Kidney epithelial cell (primary cell): ENCODE results near the gene TSEN34. TPM values are rescaled to one million over a fixed set of nuclear protein-coding genes. Genes with fewer than 3 reads are reported as not detected.
"Not testable (repeated sequence)": the region's sequence is repeated elsewhere in the genome, so short reads cannot be mapped to it uniquely, and the experiment has no call there.

Source experiments
- DNase-seq: peaks from one replicate; pipeline ENCODE4 v3.0.0-alpha.2; 2010; ENCODE audit warnings: low read depth
- H3K27me3 ChIP-seq: 2 replicates; pipeline ENCODE4 v1.6.0; 2011; ENCODE audit warnings: low read length; ENCODE audit not compliant: control insufficient read depth, insufficient read depth
- H3K36me3 ChIP-seq: 2 replicates; pipeline ENCODE4 v1.5.1; 2011; ENCODE audit warnings: low read length; ENCODE audit not compliant: control insufficient read depth, insufficient read depth
- H3K4me3 ChIP-seq: 2 replicates; pipeline ENCODE4 v1.5.1; 2011; ENCODE audit warnings: low read depth, mild to moderate bottlenecking, control low read depth, low read length
- total RNA-seq: library from RNA; depleted of rRNA; stranded (reverse); fragments of >200 nt; gene quantifications from 2 replicates; pipeline ENCODE4 v1.2.3, GENCODE V29; 2015
- TF ChIP-seq, protein P1 (sequence below): IDR thresholded peaks from 2 replicates; pipeline ENCODE4 v1.5.1; 2011; ENCODE audit warnings: mild to moderate bottlenecking, moderate library complexity, low read length, control low read depth, inconsistent platforms; ENCODE audit not compliant: insufficient read depth, poor library complexity, severe bottlenecking

Gene TSEN34
- total RNA-seq, 1 donor from 2014 or later = 108 TPM

DNA sequence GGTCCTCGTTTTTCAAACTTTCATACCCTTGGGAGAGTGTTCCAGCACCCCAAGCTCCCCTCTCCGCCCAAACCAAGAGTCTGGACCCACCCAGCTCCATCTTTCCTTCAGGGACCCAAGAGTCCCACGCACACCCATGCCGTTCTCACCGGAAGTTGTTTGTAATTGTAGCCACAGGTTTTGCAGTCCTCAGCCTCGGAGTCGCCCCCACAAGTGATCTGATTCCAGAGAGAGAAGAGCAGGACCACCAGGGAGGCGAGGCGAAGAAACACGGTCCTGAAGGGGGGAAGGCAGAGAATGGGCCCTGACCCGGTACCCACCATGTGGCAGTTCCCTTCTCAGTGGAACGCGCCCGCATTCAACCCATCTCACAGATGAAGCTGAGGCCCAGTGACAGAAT, 28.2 kb upstream of the TSEN34 start:
- Histone ChIP-seq H3K27me3 (peaks cover 5% of the 10 kb centered on the region), H3K36me3 (no peaks in the 10 kb centered on the region), H3K4me3 (no peak overlapping the region)
- no peak for DNase-seq
- TF ChIP-seq, protein P1, sequence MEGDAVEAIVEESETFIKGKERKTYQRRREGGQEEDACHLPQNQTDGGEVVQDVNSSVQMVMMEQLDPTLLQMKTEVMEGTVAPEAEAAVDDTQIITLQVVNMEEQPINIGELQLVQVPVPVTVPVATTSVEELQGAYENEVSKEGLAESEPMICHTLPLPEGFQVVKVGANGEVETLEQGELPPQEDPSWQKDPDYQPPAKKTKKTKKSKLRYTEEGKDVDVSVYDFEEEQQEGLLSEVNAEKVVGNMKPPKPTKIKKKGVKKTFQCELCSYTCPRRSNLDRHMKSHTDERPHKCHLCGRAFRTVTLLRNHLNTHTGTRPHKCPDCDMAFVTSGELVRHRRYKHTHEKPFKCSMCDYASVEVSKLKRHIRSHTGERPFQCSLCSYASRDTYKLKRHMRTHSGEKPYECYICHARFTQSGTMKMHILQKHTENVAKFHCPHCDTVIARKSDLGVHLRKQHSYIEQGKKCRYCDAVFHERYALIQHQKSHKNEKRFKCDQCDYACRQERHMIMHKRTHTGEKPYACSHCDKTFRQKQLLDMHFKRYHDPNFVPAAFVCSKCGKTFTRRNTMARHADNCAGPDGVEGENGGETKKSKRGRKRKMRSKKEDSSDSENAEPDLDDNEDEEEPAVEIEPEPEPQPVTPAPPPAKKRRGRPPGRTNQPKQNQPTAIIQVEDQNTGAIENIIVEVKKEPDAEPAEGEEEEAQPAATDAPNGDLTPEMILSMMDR = no peak

DNA sequence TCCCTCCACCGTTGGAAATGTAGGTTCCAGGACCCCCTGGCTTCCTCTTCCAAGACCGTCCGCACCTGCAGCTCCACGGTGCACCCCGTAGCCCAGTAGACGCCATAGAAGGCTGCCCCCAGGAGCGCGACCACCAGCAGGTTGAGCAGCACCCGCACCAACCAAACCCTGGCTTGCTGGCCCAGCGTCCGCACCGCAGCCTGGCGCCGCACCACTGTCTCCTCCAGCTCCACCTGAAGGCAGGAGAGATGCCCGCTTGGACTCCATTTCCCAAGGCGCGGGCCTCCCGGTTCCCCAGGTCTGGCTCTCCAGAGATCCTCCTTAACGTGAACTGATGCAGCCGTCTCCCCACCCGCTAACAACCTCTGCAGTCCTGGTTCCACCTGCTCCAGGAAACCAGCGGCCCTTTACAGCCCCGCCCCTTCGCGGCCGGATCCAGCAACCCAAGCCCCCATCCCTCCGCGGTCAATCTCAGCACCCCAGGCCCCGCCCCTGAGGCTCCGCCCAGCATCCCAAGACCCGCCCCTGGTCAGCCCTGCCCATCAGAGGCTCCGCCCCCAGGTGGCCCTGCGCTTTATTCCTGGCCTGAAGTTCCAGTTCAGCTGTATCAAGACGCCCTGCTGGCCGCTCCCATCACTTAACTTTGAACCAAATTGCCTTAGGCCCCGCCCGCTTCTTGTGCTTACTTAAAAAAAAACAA, 26.6 kb upstream of the TSEN34 start:
- no peaks in the 10 kb centered on the region for H3K36me3 ChIP-seq
- H3K4me3 ChIP-seq = no peak overlapping the region
- H3K27me3 ChIP-seq = peaks cover 5% of the 10 kb centered on the region
- TF ChIP-seq, protein P1 = no peak
- no peak for DNase-seq

DNA sequence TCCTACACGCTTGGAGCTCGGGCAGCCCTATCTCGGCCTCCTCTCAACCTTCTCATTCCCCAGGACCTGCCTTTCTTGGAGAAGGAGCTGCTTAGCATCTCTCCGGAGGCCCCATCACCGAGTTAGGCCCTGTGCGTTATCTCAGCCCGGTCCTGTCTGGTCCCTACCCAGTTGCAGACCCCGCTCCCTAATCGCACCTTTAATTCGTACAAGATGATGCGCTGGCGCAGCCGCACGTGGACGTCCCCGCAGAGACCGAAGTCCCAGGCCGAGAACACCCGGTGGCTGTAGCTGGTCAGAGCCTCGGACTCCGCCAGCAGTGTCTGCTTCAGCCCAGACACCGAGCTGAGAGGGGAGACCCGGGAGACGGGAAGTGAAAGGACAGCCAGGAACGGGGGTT, 25.9 kb upstream of the TSEN34 start:
- DNase-seq = no peak
- TF ChIP-seq, protein P1 = no peak
- H3K27me3 ChIP-seq = peaks cover 5% of the 10 kb centered on the region
- H3K4me3 ChIP-seq = no peak overlapping the region
- H3K36me3 ChIP-seq = no peaks in the 10 kb centered on the region

DNA sequence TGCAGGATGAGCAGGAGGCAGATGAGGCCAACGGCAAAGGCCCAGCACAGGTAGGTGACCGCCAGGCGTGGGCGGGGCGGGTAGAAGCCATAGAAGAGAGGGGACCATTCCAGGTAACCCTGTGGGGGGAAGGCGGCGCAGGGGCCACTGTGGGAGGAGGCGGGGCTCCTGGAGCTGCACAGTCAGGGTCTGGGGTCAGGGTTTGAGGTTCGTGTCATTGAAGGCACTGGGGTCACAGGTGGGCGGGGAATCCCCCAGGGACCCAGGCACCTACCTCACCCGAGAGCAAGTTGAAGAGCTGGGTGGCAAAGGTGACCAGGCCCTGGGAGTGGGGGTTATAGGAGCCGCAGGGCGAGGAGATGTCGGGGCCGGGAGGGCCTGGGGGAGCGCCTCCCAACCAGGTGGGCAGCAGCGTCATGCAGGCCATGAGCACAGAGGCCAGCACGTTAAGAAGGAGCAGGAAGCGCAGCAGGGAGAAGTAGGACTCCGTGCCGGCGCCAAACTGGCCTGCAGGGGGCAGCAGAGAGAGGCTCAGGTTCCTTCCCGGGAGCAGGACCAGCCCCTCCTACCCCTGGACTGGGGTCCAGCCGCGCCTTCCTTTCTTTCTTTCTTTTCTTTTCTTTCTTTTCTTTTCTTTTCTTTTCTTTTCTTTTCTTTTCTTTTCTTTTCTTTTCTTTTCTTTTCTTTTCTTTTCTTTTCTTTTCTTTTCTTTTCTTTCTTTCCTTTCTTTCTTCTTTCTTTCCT, 22.8 kb upstream of the TSEN34 start:
- no peak for DNase-seq
- peaks cover 7% of the 10 kb centered on the region for H3K27me3 ChIP-seq
- no peaks in the 10 kb centered on the region for H3K36me3 ChIP-seq
- TF ChIP-seq, protein P1 = peak; percentile 94
- H3K4me3 ChIP-seq = no peak overlapping the region

DNA sequence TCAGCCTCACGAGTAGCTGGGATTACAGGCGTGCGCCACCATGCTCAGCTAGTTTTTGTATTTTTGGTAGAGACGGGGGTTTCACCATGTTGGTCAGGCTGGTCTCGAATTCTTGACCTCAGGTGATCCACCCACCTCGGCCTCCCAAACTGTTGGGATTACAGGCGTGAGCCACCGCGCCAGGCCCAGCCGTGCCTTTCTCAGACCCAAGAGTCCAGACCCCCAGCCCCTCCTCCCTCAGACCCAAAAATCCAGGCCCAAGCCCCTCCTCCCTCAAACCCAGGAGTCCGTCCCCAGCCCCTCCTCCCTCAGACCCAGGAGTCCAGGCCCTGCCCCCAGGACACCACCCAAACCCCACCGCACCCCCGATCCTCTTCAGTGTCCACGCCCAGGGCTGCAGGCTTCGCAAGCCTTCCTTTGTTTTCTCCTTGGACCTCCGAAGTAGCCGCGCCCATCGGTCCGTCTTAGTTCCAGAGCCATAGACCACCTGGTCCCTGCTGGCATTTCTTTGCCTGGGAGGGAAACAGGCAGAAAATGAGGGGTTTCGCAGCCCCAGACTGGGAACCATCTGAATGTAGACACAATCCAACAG, 21.9 kb upstream of the TSEN34 start:
- no peak for DNase-seq

DNA sequence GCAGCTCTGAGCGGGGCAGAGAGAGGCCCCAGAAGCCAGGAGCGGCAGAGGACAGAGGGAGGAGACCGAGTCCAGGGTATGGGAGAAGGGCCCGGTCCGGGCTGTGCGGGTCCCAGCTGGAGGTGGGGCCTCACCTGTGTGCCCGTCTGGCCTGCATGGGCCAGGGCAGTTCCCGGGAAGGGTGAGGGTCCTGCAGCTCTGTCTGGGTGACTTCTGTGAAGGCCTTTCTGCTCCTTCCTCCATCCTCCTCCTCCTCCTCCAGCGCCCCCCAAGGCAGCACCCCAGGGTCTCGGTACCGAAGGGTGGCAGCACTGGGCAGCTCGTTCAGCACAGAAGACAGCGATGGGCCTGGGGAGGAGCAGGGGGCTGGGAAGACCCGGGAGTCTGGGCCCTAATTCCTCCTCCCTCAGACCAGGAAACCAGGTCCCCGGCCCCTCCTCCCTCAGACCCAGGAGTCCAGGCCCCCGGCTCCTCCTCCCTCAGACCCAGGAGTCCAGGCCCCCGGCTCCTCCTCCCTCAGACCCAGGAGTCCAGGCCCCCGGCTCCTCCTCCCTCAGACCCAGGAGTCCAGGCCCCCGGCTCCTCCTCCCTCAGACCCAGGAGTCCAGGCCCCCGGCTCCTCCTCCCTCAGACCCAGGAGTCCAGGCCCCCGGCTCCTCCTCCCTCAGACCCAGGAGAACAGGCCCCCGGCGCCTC, 19.2 kb upstream of the TSEN34 start:
- not testable (repeated sequence) for H3K27me3 ChIP-seq, DNase-seq, H3K36me3 ChIP-seq, H3K4me3 ChIP-seq

More for the DNA sequence above, 21.9 kb upstream of the TSEN34 start:
- H3K36me3 ChIP-seq = no peaks in the 10 kb centered on the region
- H3K27me3 ChIP-seq = peaks cover 6% of the 10 kb centered on the region
- H3K4me3 ChIP-seq = no peak overlapping the region
- TF ChIP-seq, protein P1 = no peak
